ENCODE results near the gene KRTAP5-2.

DNA sequence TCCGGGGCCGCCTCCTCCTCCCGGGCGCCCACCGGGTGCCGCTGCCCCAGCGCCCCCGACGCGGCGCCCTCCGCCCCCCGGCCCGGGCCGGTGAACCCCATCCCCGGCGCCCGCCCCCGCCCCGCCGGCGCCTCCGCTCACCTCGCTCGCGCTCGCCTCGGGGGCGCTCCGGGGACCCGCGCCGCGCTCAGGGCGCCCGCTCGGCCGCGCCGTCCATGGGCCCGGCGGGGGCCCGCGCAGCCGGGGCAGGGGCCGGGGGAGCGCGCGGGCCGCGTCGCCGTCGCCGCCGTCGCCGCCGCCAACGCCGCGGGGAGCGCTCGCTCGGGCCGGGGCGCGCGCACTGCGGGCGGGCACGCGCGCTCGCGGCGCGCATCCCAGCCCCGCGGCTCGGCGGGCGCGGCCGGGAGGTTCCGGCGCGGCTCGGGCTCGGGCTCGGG is 26.3 kb downstream of the KRTAP5-2 start:
- TF ChIP-seq TCF12 (IDR thresholded peaks at IDR 0.05; ENCODE audit: low read depth), result no peak
- TF ChIP-seq RAD21 (IDR thresholded peaks at IDR 0.05; ENCODE audit: low read depth), result no peak
- TF ChIP-seq EP300 (IDR thresholded peaks at IDR 0.05; ENCODE audit: borderline replicate concordance), result no peak
- no peak for TF ChIP-seq EGR1 (IDR thresholded peaks at IDR 0.05)
- no peak for TF ChIP-seq TEAD4 (IDR thresholded peaks at IDR 0.05)
